ENCODE results near the gene RHOBTB1. TPM values are rescaled to one million over a fixed set of nuclear protein-coding genes. Genes with fewer than 3 reads are reported as not detected.

Gene RHOBTB1
- total RNA-seq, 4 donors from 2014 or later: 5.1 to 15.7 (median 12.6) TPM

DNA sequence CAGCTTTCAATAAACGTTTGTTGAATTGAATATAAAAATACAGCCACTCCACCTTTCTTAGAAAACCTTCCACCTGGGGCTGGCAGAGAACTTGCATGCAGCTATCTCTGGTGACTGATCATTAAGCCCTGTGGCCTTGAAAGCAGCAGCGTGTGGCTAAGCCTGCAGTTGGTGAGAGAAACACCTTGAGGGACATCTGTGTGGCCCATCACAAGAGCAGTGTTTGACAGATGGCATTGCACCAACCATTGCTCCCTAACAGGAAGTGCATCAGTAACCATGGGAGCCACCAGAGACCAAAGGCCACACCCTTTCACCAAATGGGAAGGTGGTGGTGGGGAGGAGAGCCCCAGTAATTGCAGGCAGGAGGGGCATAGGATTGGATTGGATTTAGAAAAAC lies 22.4 kb downstream of the RHOBTB1 start:
- Histone ChIP-seq H3K9me3 (no peaks in the 10 kb centered on the region), H3K27me3 (no peaks in the 10 kb centered on the region), H3K4me3 (no peak overlapping the region), H3K36me3 (no peaks in the 10 kb centered on the region), H3K4me1 (no peaks in the 10 kb centered on the region), H3K27ac (no peak overlapping the region)
- TF ChIP-seq, protein P1, sequence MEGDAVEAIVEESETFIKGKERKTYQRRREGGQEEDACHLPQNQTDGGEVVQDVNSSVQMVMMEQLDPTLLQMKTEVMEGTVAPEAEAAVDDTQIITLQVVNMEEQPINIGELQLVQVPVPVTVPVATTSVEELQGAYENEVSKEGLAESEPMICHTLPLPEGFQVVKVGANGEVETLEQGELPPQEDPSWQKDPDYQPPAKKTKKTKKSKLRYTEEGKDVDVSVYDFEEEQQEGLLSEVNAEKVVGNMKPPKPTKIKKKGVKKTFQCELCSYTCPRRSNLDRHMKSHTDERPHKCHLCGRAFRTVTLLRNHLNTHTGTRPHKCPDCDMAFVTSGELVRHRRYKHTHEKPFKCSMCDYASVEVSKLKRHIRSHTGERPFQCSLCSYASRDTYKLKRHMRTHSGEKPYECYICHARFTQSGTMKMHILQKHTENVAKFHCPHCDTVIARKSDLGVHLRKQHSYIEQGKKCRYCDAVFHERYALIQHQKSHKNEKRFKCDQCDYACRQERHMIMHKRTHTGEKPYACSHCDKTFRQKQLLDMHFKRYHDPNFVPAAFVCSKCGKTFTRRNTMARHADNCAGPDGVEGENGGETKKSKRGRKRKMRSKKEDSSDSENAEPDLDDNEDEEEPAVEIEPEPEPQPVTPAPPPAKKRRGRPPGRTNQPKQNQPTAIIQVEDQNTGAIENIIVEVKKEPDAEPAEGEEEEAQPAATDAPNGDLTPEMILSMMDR (IDR thresholded peaks at IDR 0.05): no peak
- no peak for TF ChIP-seq POLR2A (IDR thresholded peaks at IDR 0.05)
- no peak for DNase-seq

DNA sequence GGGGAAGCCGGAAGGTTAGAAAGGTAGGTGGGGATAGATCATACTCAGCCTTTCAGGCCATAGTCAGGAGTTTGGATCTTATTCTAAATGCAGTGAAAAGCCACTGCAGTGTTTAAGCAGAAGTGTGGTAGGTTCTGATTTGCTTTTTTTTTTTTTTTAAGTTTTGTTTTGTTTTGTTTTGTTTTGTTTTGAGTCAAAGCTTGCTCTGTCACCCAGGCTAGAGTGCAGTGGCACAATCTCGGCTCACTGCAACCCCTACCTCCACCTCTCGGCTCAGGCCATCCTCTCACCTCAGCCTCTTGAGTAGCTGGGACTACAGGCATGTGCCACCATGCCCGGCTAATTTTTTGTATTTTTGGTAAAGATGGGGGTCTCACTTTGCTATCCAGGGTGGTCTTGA lies 23.5 kb downstream of the RHOBTB1 start:
- DNase-seq: no peak
- no peak for TF ChIP-seq POLR2A (IDR thresholded peaks at IDR 0.05)
- TF ChIP-seq, protein P1 (IDR thresholded peaks at IDR 0.05): no peak
- H3K4me3 ChIP-seq: no peak overlapping the region
- no peaks in the 10 kb centered on the region for H3K27me3 ChIP-seq
- H3K27ac ChIP-seq: no peak overlapping the region
- H3K9me3 ChIP-seq: no peaks in the 10 kb centered on the region
- no peaks in the 10 kb centered on the region for H3K36me3 ChIP-seq
- no peaks in the 10 kb centered on the region for H3K4me1 ChIP-seq

DNA sequence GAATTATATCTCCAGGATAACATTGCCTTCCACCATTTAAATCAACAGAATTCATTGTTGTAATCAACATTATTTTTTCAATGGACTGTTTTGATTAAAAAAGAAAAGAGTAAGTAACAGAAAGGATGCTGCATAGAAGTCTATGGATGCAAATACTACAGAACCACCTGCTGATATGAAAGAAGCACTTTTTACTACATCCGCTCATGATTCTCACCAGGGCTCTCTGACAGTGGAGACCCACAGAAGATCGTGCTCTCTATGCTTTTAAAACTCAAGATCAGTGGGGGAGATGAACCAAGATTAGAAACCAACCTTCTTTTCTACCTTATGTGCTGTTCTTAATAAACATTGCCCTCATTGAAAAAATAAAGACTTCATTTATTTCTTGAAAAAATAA lies 24.4 kb downstream of the RHOBTB1 start:
- no peak for TF ChIP-seq POLR2A (IDR thresholded peaks at IDR 0.05)
- TF ChIP-seq, protein P1 (IDR thresholded peaks at IDR 0.05): no peak
- DNase-seq: no peak
- Histone ChIP-seq H3K27me3 (no peaks in the 10 kb centered on the region), H3K4me3 (no peak overlapping the region), H3K36me3 (no peaks in the 10 kb centered on the region), H3K27ac (no peak overlapping the region), H3K4me1 (no peaks in the 10 kb centered on the region), H3K9me3 (no peaks in the 10 kb centered on the region)

DNA sequence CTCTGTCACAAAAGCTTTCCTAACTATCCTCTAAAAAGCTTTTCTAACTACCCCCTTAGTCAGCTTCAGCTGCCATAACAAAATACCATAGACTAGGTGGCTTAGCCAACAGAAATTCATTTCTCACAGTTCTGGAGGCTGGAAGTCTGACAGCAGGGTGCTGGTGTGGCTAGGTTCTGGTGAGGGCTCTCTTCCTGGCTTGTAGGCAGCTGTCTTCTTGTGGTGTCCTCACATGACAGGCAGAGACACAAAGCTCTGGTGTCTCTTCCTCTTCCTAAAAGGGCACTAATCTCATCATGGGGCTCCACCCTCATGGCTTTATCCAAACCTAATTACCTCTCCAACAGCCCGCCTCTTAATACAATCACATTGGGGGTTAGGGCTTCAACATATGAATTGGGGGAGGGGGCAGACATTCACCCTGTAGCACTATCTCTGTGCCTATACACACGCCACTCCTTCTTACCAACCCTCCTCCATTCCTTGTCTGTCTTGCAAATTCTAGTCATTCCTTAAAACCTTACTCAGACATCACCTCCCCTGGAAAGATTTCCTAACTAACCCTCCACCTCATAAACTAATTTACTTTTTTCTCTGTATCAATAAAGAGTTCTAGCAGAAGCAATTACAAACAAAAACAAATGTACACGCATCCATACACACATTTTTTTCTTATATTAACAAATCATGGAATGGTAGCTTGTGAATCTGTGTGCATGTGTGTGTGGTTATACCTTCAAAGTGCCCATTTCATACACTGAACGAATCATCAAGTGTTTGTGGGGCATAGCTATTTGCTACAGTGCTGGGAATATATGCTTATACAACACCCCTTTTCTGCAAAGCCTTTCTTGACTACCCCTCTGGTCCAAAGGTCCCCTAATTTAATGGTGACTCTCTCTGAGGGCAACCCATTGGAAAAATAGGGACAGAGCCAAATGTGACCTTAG lies 26.4 kb downstream of the RHOBTB1 start:
- H3K9me3 ChIP-seq: no peaks in the 10 kb centered on the region
- no peaks in the 10 kb centered on the region for H3K4me1 ChIP-seq
- H3K4me3 ChIP-seq: no peak overlapping the region
- no peak overlapping the region for H3K27ac ChIP-seq
- no peak for TF ChIP-seq POLR2A (IDR thresholded peaks at IDR 0.05)
- TF ChIP-seq, protein P1 (IDR thresholded peaks at IDR 0.05): no peak
- no peaks in the 10 kb centered on the region for H3K27me3 ChIP-seq
- H3K36me3 ChIP-seq: no peaks in the 10 kb centered on the region
- no peak for DNase-seq

DNA sequence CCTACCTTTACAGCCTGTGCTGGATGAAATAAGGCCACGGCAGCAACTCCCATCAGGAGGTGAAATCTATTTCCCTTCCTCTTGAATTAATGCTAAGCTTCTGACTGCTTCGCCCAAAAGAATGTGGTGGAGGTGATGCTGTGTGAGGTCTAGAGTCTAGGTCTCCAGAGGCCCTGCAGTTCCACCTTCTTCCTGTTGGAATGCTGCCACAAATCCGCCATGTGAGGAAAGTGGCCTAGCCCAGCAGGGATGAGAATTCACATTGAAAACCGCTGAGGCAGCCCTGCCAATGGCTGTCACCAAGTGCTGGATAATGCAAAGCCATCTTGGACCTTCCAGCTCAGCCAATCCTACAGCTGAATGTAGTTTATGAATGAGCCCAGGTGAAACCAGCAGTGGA lies 28.0 kb downstream of the RHOBTB1 start:
- Histone ChIP-seq H3K27ac (no peak overlapping the region), H3K9me3 (no peaks in the 10 kb centered on the region), H3K36me3 (no peaks in the 10 kb centered on the region), H3K4me1 (no peaks in the 10 kb centered on the region), H3K4me3 (no peak overlapping the region), H3K27me3 (no peaks in the 10 kb centered on the region)
- DNase-seq: no peak
- TF ChIP-seq POLR2A (IDR thresholded peaks at IDR 0.05): no peak
- TF ChIP-seq, protein P1 (IDR thresholded peaks at IDR 0.05): no peak
